PC-9 (cell line): Measurements from ENCODE around the gene TTC7B. TPM values are rescaled to one million over a fixed set of nuclear protein-coding genes. Genes with fewer than 3 reads are reported as not detected.

Experiments used
- BruUV-seq: library from RNA; stranded (reverse); fragments of 400-500 nt; replicated peaks from 2 replicates; lab custom pipeline; 2021; lab: Mats Ljungman, UMichigan
- CTCF ChIA-PET: fragments of 300-600 bp; sonication (Branson Sonifier 250); formaldehyde crosslinking; loops from one replicate; lab custom pipeline; 2022; ENCODE audit warnings: antibody characterized with exemption; lab: Charles Lee
- POLR2A ChIA-PET: fragments of 300-600 bp; sonication (Branson Sonifier 250); formaldehyde crosslinking; loops from one replicate; lab custom pipeline; 2022; ENCODE audit warnings: antibody characterized with exemption; ENCODE audit not compliant: unreplicated experiment; lab: Charles Lee
- DNase-seq, 2 experiments: peaks; one replicate each; pipeline versions ENCODE4 v3.0.0 to v3.0.0-alpha.2; 2015 to 2022; ENCODE audit warnings: mixed read lengths in 1 of 2
- H2AFZ ChIP-seq: fragments of 200-600 bp; sonication (generic); 2 replicates; pipeline ENCODE4 v1.8.1; 2017; ENCODE audit warnings: antibody characterized with exemption
- H3F3A ChIP-seq: fragments of 200-600 bp; sonication (generic); 2 replicates; pipeline ENCODE4 v1.8.1; 2017; ENCODE audit warnings: antibody characterized with exemption, mild to moderate bottlenecking, low read depth; ENCODE audit not compliant: insufficient read depth
- H3K27ac ChIP-seq: fragments of 200-600 bp; sonication (generic); 2 replicates; pipeline ENCODE4 v1.6.1; 2016; ENCODE audit warnings: mixed run types
- H3K27me3 ChIP-seq: fragments of 200-600 bp; sonication (generic); 2 replicates; pipeline ENCODE4 v1.6.1; 2016; ENCODE audit warnings: low read depth, mixed run types; ENCODE audit not compliant: insufficient read depth
- H3K36me3 ChIP-seq: fragments of 200-600 bp; sonication (generic); 2 replicates; pipeline ENCODE4 v1.6.1; 2016; ENCODE audit warnings: low read depth, mixed run types
- H3K4me1 ChIP-seq: fragments of 200-600 bp; sonication (generic); replicated peaks from 2 replicates; pipeline ENCODE4 v1.6.1; 2016; ENCODE audit warnings: mixed run types; ENCODE audit not compliant: insufficient read depth
- H3K4me2 ChIP-seq: fragments of 200-600 bp; sonication (generic); 2 replicates; pipeline ENCODE4 v1.6.1; 2017; ENCODE audit warnings: mixed run types
- H3K4me3 ChIP-seq: fragments of 200-600 bp; sonication (generic); 2 replicates; pipeline ENCODE4 v1.6.1; 2016; ENCODE audit warnings: mixed run types
- H3K79me2 ChIP-seq: fragments of 200-600 bp; sonication (generic); 2 replicates; pipeline ENCODE4 v1.6.1; 2017; ENCODE audit warnings: low read depth, mixed run types
- H3K9me2 ChIP-seq: fragments of 200-600 bp; sonication (generic); 2 replicates; pipeline ENCODE4 v1.8.1; 2017; ENCODE audit warnings: mild to moderate bottlenecking; ENCODE audit not compliant: insufficient read depth
- H3K9me3 ChIP-seq: fragments of 200-600 bp; sonication (generic); 2 replicates; pipeline ENCODE4 v1.8.1; 2016; ENCODE audit warnings: low read depth; ENCODE audit not compliant: insufficient read depth
- H4K20me1 ChIP-seq: fragments of 200-600 bp; sonication (generic); 2 replicates; pipeline ENCODE4 v1.8.1; 2017; ENCODE audit not compliant: insufficient read depth
- CTCF ChIP-seq: fragments of 200-600 bp; sonication (generic); conservative IDR thresholded peaks from 2 replicates; pipeline ENCODE4 v1.6.1; 2017; ENCODE audit warnings: mixed run types, antibody characterized with exemption, mild to moderate bottlenecking, moderate library complexity
- EZH2 ChIP-seq: fragments of 200-600 bp; sonication (generic); IDR thresholded peaks from 2 replicates; pipeline ENCODE4 v1.8.0; 2017; ENCODE audit warnings: antibody characterized with exemption, low read depth
- intact Hi-C: fragments of 100-400 bp; cut with micrococcal nuclease; formaldehyde crosslinking; loops from one replicate; pipeline ENCODE4 v1.10.0; 2022; ENCODE audit not compliant: unreplicated experiment
- total RNA-seq: library from RNA; stranded (reverse); gene quantifications from 2 replicates; pipeline ENCODE4 v1.2.3, GENCODE V29; 2021

The TTC7B gene
- total RNA-seq, 1 experiment from 2014 or later, result 6.8 TPM

GRCh38 chr14:90676912-90677311 lies 139.3 kb downstream of the TTC7B start:
- Histone ChIP-seq H4K20me1 (no peaks in the 10 kb centered on the region), H3F3A (no peaks in the 10 kb centered on the region), H3K4me1 (no peaks in the 10 kb centered on the region; the same call in 1 of the 2 replicates), H3K36me3 (no peaks in the 10 kb centered on the region), H3K27ac (no peak overlapping the region), H3K9me3 (no peaks in the 10 kb centered on the region), H3K79me2 (no peaks in the 10 kb centered on the region), H3K27me3 (no peaks in the 10 kb centered on the region), H2AFZ (no peak overlapping the region), H3K4me3 (no peak overlapping the region), H3K4me2 (no peak overlapping the region), H3K9me2 (no peaks in the 10 kb centered on the region)
- BruUV-seq, result no TSS peak
- CTCF ChIA-PET, result no interaction called here
- intact Hi-C loops, result no loop called here
- TF ChIP-seq CTCF (no peak), EZH2 (no peak)
- DNase-seq, result no peak
- POLR2A ChIA-PET, result no interaction called here

GRCh38 chr14:90676356-90676755 lies 139.9 kb downstream of the TTC7B start:
- H3F3A ChIP-seq, result no peaks in the 10 kb centered on the region
- no peaks in the 10 kb centered on the region for H3K9me2 ChIP-seq
- H3K36me3 ChIP-seq, result no peaks in the 10 kb centered on the region
- no peak overlapping the region for H3K4me2 ChIP-seq
- no peak overlapping the region for H2AFZ ChIP-seq
- H3K27ac ChIP-seq, result no peak overlapping the region
- POLR2A ChIA-PET, result no interaction called here
- no peaks in the 10 kb centered on the region; the same call in 1 of the 2 replicates for H3K4me1 ChIP-seq
- BruUV-seq, result no TSS peak
- H3K79me2 ChIP-seq, result no peaks in the 10 kb centered on the region
- H4K20me1 ChIP-seq, result no peaks in the 10 kb centered on the region
- no peak for DNase-seq
- CTCF ChIA-PET, result no interaction called here
- intact Hi-C loops, result no loop called here
- H3K9me3 ChIP-seq, result no peaks in the 10 kb centered on the region
- H3K27me3 ChIP-seq, result no peaks in the 10 kb centered on the region
- TF ChIP-seq EZH2 (no peak), CTCF (no peak)
- H3K4me3 ChIP-seq, result no peak overlapping the region

GRCh38 chr14:90675399-90675798 lies 140.8 kb downstream of the TTC7B start:
- CTCF ChIA-PET, result no interaction called here
- H3K36me3 ChIP-seq, result no peaks in the 10 kb centered on the region
- H3K9me2 ChIP-seq, result no peaks in the 10 kb centered on the region
- POLR2A ChIA-PET, result no interaction called here
- no TSS peak for BruUV-seq
- H3F3A ChIP-seq, result no peaks in the 10 kb centered on the region
- H4K20me1 ChIP-seq, result no peaks in the 10 kb centered on the region
- no peaks in the 10 kb centered on the region for H3K9me3 ChIP-seq
- H3K27ac ChIP-seq, result no peak overlapping the region
- DNase-seq, result no peak
- no peaks in the 10 kb centered on the region for H3K27me3 ChIP-seq
- H3K4me1 ChIP-seq, result no peaks in the 10 kb centered on the region; the same call in 1 of the 2 replicates
- H3K4me2 ChIP-seq, result no peak overlapping the region
- H2AFZ ChIP-seq, result no peak overlapping the region
- intact Hi-C loops, result no loop called here
- TF ChIP-seq CTCF (no peak), EZH2 (no peak)
- H3K4me3 ChIP-seq, result no peak overlapping the region
- H3K79me2 ChIP-seq, result no peaks in the 10 kb centered on the region
